ENCODE measurements around the gene ANGPTL2. TPM values are rescaled to one million over a fixed set of nuclear protein-coding genes. Genes with fewer than 3 reads are reported as not detected.

ANGPTL2 gene
- total and polyA plus RNA-seq, 2 experiments from 2014 or later = 18.0 to 25.6 TPM

GRCh38 chr9:127126971-127127370 lies 4.5 kb upstream of the ANGPTL2 start:
- Histone ChIP-seq H3K27me3 (no peaks in the 10 kb centered on the region), H4K20me1 (ENCODE audit: insufficient read depth, poor library complexity, severe bottlenecking) (no peaks in the 10 kb centered on the region), H3K4me3 (no peak overlapping the region), H3K36me3 (replicated peaks; ENCODE audit: insufficient read depth, low read depth) (no peaks in the 10 kb centered on the region), H3K4me2 (no peak overlapping the region), H3K27ac (no peak overlapping the region), H3K4me1 (ENCODE audit: insufficient read depth) (peaks cover 42% of the 10 kb centered on the region), H3K9me2 (replicated peaks; ENCODE audit: insufficient read depth) (no peaks in the 10 kb centered on the region), H3K79me2 (no peaks in the 10 kb centered on the region), H3K9me3 (ENCODE audit: low read depth) (no peaks in the 10 kb centered on the region), H2AFZ (no peak overlapping the region)
- 100% methylated on average over 1 of the region's 1 CpG for WGBS (ENCODE audit: low lambda C conversion rate, missing lambda C conversion rate)
- TF ChIP-seq EZH2phosphoT487 (IDR thresholded peaks at IDR 0.05; ENCODE audit: low read depth, severe bottlenecking, unreplicated experiment) (no peak), EZH2 (IDR thresholded peaks at IDR 0.05; ENCODE audit: borderline replicate concordance) (no peak), CTCF (IDR thresholded peaks at IDR 0.05; ENCODE audit: poor library complexity) (no peak)
- DNase-seq (ENCODE audit: low spot score) = no peak

- H3K36me3 ChIP-seq (replicated peaks; ENCODE audit: insufficient read depth, low read depth) = no peaks in the 10 kb centered on the region
- H3K4me3 ChIP-seq = no peak overlapping the region
- H3K4me1 ChIP-seq (ENCODE audit: insufficient read depth) = peaks cover 25% of the 10 kb centered on the region
- no peaks in the 10 kb centered on the region for H3K9me2 ChIP-seq (replicated peaks; ENCODE audit: insufficient read depth)
- H2AFZ ChIP-seq = no peak overlapping the region
- no peaks in the 10 kb centered on the region for H3K27me3 ChIP-seq
- H3K27ac ChIP-seq = no peak overlapping the region
- TF ChIP-seq EZH2phosphoT487 (IDR thresholded peaks at IDR 0.05; ENCODE audit: low read depth, severe bottlenecking, unreplicated experiment) = no peak
- TF ChIP-seq EZH2 (IDR thresholded peaks at IDR 0.05; ENCODE audit: borderline replicate concordance) = no peak
- no peak for TF ChIP-seq CTCF (IDR thresholded peaks at IDR 0.05; ENCODE audit: poor library complexity)
- no peak for DNase-seq (ENCODE audit: low spot score)
- H3K9me3 ChIP-seq (ENCODE audit: low read depth) = no peaks in the 10 kb centered on the region
- no peaks in the 10 kb centered on the region for H4K20me1 ChIP-seq (ENCODE audit: insufficient read depth, poor library complexity, severe bottlenecking)
- 100% methylated on average over 2 of the region's 2 CpGs for WGBS (ENCODE audit: low lambda C conversion rate, missing lambda C conversion rate)
- peaks cover 15% of the 10 kb centered on the region for H3K79me2 ChIP-seq
- H3K4me2 ChIP-seq = no peak overlapping the region
These were observed 2.4 kb upstream of the ANGPTL2 start for GRCh38 chr9:127124792-127125191.

- H3K79me2 ChIP-seq = peaks cover 21% of the 10 kb centered on the region
- H3K9me2 ChIP-seq (replicated peaks; ENCODE audit: insufficient read depth) = no peaks in the 10 kb centered on the region
- H4K20me1 ChIP-seq (ENCODE audit: insufficient read depth, poor library complexity, severe bottlenecking) = peaks cover under 1% of the 10 kb centered on the region
- no peak for DNase-seq (ENCODE audit: low spot score)
- no peak overlapping the region for H3K4me3 ChIP-seq
- H3K27me3 ChIP-seq = no peaks in the 10 kb centered on the region
- TF ChIP-seq EZH2 (IDR thresholded peaks at IDR 0.05; ENCODE audit: borderline replicate concordance) (no peak), CTCF (IDR thresholded peaks at IDR 0.05; ENCODE audit: poor library complexity) (no peak), EZH2phosphoT487 (IDR thresholded peaks at IDR 0.05; ENCODE audit: low read depth, severe bottlenecking, unreplicated experiment) (no peak)
- no peak overlapping the region for H3K27ac ChIP-seq
- H3K4me1 ChIP-seq (ENCODE audit: insufficient read depth) = peaks cover 18% of the 10 kb centered on the region
- WGBS (ENCODE audit: low lambda C conversion rate, missing lambda C conversion rate) = 89% methylated on average over 7 of the region's 7 CpGs
- H3K4me2 ChIP-seq = no peak overlapping the region
- no peaks in the 10 kb centered on the region for H3K36me3 ChIP-seq (replicated peaks; ENCODE audit: insufficient read depth, low read depth)
- H2AFZ ChIP-seq = no peak overlapping the region
- H3K9me3 ChIP-seq (ENCODE audit: low read depth) = no peaks in the 10 kb centered on the region
These were observed 1.7 kb upstream of the ANGPTL2 start for GRCh38 chr9:127124111-127124531.
